Fibroblast of skin of left biceps (primary cell): Measurements from ENCODE around the gene SNTG2.

Experiments used
- DNase-seq, 2 experiments: peaks; one replicate each; pipeline ENCODE4 v3.0.0-alpha.2; 2013; ENCODE audit warnings: low read depth in 2 of 2

SNTG2 gene

GRCh38 chr2:1237783-1238182 lies 287.1 kb downstream of the SNTG2 start:
- no peak for DNase-seq

- DNase-seq = no peak
Measured at GRCh38 chr2:1238598-1239138, 288.0 kb downstream of the SNTG2 start.

GRCh38 chr2:1245193-1245592 lies 294.5 kb downstream of the SNTG2 start:
- no peak for DNase-seq

- no peak for DNase-seq
Measured at GRCh38 chr2:1246239-1246638, 295.6 kb downstream of the SNTG2 start.

GRCh38 chr2:1246991-1247390 lies 296.3 kb downstream of the SNTG2 start:
- DNase-seq = no peak

- DNase-seq = no peak
Measured at GRCh38 chr2:1248187-1248586, 297.5 kb downstream of the SNTG2 start.

- no peak for DNase-seq
Measured at GRCh38 chr2:1249897-1250687, 299.4 kb downstream of the SNTG2 start.

GRCh38 chr2:1251520-1251919 lies 300.9 kb downstream of the SNTG2 start:
- no peak for DNase-seq

GRCh38 chr2:1253629-1254028 lies 303.0 kb downstream of the SNTG2 start:
- DNase-seq = no peak

GRCh38 chr2:1254662-1255343 lies 304.2 kb downstream of the SNTG2 start:
- DNase-seq = no peak

GRCh38 chr2:1256632-1257324 lies 306.1 kb downstream of the SNTG2 start:
- DNase-seq = no peak

- no peak for DNase-seq
Measured at GRCh38 chr2:1257334-1257733, 306.7 kb downstream of the SNTG2 start.

GRCh38 chr2:1259746-1260145 lies 309.1 kb downstream of the SNTG2 start:
- DNase-seq = no peak

- no peak for DNase-seq
Measured at GRCh38 chr2:1262609-1263008, 312.0 kb downstream of the SNTG2 start.

GRCh38 chr2:1265454-1265853 lies 314.8 kb downstream of the SNTG2 start:
- DNase-seq = no peak

GRCh38 chr2:1266351-1266750 lies 315.7 kb downstream of the SNTG2 start:
- DNase-seq = no peak

GRCh38 chr2:1268034-1268433 lies 317.4 kb downstream of the SNTG2 start:
- no peak for DNase-seq

- DNase-seq = no peak
Measured at GRCh38 chr2:1269812-1270211, 319.2 kb downstream of the SNTG2 start.

- no peak for DNase-seq
Measured at GRCh38 chr2:1272835-1273234, 322.2 kb downstream of the SNTG2 start.

GRCh38 chr2:1277634-1278033 lies 327.0 kb downstream of the SNTG2 start:
- DNase-seq = no peak

GRCh38 chr2:1278125-1278524 lies 327.5 kb downstream of the SNTG2 start:
- DNase-seq = no peak

GRCh38 chr2:1278861-1279260 lies 328.2 kb downstream of the SNTG2 start:
- no peak for DNase-seq

GRCh38 chr2:1282552-1282951 lies 331.9 kb downstream of the SNTG2 start:
- DNase-seq = no peak
